Stimulated activated naive CD8-positive, alpha-beta T cell treated with anti-CD3 and anti-CD28 coated beads, Interleukin-15, Interleukin-2, amounts not matched to agents 100 U/mL and 50 U/mL, for 24 hours (primary cell): ENCODE results near the gene TCAIM.
"Not testable (repeated sequence)": the region's sequence is repeated elsewhere in the genome, so short reads cannot be mapped to it uniquely, and the experiment has no call there.

Experiments
- ATAC-seq: fragments of 150-1000 bp; cut with Tn5 transposase; one replicate; pipeline ENCODE4 v1.10.0; 2021
- DNase-seq: peaks from one replicate; pipeline ENCODE4 v3.0.0; 2021

TCAIM gene

GRCh38 chr3:44415421-44415820 lies 76.9 kb downstream of the TCAIM start:
- no peak for DNase-seq
- ATAC-seq: no peak

DNA sequence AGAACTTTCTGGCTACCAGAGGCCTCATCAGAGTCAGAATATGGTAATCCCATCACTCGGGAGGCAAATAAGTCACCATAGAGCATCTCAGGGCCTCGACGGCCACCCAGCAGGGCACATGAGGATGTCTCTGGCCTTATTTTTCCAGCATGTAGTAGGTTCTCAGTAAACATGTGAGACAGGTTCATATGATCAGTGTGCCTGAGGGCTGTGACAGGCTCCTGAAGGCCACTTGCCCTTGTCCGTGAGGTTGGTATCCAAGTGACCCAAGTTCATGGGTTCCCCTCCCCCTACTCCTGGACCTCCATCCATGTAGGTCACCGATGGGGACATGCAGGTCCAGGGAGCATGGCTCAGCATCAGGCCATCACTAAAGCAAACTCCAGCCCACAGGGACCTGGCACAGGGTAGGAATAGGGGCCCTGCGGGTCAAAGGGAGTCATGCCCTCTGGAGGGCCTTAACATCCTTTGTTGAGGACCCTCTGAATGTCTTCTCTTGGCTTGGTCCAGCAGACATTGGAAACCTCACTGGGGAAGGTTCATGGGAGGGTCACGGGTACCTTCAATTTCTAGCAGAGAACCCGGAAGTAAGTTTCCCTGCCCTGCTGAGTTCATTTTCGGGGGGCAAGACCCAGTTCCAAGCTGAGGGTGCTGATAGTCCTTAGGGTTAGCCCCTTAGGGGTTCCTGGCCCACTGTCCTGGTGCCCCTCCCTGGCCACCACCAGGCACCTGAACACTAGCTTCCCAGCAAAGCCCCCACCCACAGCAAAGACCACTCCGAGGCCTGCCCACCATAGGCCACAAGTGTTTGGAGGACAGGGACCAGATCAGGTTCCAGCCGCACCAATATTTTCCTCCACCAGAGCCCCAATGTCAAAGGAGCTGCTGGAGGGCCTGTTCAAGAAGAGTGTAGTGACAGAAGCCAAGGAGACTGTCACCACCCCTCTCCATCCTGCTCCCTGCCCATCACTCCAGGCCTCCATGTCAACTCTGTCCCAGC lies 77.8 kb downstream of the TCAIM start:
- ATAC-seq (no peak), DNase-seq (no peak)

- not testable (repeated sequence) for ATAC-seq, DNase-seq
Measured at GRCh38 chr3:44418118-44418517, 79.6 kb downstream of the TCAIM start.

DNA sequence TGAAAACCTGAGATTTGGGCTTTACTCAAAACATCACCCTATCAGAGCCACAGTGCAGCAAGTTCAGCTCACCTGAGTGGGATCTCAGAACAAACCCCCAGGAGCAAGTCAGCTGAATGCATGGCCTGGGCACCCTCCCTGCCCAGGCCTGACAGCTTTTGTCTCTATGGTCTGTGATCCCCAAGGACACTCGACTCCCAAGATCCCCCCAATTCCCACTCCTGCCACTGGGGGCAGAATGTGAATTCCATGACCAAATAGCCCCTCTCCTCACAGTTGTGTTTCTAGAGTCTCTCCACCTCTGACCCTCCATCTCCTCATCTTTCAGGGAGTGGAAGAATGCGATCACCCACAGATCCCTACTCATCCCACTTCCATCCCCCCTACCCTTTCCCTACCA lies 80.0 kb downstream of the TCAIM start:
- DNase-seq: no peak
- no peak for ATAC-seq

DNA sequence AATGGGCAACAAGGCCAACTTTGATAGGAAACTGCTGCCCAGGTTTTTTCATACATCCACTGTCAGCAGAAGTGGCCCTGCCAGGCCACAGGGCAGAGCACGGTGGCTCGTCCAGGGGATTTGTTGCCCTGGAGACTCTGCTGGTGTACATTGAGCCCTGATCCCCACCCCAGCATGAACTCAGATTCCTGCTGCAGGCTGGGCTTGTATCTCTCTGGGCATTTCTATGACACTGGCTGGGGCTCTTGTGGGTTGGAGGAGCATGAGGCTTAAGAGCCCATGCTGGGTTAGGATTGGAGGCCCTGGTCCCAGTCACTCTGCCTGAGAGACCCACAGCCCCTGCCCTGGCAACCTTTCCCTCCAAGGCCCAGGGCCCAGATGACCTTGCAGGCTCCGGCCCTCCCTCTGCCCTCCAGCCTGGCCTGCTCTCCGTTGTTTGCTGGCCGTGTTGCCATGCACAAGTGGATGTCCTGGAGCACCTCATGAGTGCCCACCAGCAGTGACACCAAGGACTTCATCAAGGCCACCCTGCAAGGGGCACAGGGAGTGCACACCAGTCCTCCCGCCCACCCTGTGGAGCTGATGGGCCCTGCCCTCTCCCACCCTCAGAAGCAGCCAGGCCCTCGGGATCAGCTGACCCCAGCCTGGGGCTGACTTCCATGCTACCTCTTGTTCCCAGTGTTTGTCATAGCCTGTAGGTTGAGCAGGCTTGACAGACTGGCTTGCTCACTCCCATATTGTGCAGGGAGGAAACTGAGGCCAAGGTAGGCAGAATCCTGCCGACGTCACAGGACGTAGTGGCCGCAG lies 80.8 kb downstream of the TCAIM start:
- DNase-seq: no peak
- ATAC-seq: no peak

GRCh38 chr3:44419923-44420650 lies 81.5 kb downstream of the TCAIM start:
- ATAC-seq (no peak), DNase-seq (no peak)

DNA sequence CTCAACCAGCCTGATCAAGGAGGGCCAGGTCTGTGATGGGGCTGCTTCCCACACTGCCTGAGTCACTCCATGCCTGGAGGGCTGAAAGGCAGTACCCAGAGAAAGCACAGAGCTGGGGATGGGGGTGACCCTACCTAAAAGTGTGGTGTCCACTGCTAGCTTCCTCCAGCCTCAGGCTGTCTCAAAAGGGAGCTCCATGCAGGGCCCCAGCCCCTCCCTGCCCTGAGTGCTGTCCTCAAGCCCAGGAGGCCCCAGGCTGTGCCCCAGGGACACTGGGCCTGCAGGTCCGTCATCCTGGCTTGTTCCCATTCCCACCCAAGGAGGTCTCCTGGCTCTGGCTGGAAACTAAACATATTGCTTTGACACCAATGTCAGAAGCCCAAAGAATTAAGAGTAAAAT lies 82.1 kb downstream of the TCAIM start:
- DNase-seq: no peak
- no peak for ATAC-seq

DNA sequence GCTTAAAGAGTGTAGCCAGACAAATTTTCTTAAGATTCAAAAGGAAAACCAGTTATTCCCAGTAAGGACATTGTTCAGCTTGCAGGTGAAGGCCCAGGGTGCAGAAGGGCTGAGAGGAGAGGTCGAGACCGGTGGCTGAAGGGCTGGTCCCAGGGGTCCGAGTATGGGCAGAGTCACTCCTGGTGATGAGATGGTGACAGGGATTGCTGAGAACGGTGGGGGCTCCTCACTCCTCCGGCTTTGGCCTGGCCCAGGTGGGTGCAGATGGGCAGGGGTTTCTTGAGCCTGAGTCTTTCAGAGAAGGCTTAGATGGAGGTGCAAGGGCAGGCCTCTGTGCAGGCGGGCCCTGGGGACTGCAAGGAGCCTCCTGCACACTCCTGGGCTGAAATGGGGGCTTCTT lies 82.7 kb downstream of the TCAIM start:
- no peak for DNase-seq
- ATAC-seq: no peak

DNA sequence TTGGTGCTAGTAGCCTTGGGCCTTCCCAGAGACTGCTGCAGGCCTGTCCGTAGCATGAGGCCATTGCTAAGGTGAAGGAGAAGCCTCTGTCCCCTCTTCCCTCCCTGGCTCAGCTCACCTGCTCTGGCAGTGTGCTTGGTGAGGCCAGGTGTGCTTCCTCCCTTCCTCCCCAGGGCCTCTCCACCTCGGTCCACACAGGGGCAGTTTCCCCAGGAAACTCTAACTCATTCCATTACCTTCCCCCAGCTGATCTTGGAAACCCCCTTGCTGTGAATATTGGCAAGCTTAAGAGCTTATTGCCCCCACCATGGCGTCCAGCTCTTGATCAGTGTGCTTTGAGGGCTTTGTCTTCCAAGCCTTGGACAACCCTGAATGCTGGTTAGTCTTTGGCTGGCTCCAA lies 86.2 kb downstream of the TCAIM start:
- ATAC-seq (no peak), DNase-seq (no peak)

GRCh38 chr3:44427683-44428082 lies 89.1 kb downstream of the TCAIM start:
- DNase-seq (no peak), ATAC-seq (no peak)

GRCh38 chr3:44428910-44429309 lies 90.3 kb downstream of the TCAIM start:
- DNase-seq (no peak), ATAC-seq (no peak)

DNA sequence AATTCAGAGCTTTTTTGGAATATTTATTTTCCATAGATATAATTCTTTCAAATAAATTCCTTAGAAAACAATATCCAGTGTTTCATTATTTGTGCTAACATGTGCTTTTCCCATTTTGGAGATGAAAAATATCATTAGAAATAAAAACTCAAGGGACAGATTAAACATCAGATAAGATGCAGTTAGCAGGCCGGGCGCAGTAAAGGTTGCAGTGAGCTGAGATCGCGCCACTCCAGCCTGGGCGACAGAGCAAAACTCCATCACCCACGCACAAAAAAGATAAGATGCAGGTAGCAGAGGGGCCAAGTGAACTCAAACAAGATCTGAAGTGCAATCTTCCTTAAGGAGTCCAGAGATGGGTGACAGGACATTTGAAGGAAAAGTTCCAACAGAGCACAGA lies 90.9 kb downstream of the TCAIM start:
- ATAC-seq (no peak), DNase-seq (no peak)

DNA sequence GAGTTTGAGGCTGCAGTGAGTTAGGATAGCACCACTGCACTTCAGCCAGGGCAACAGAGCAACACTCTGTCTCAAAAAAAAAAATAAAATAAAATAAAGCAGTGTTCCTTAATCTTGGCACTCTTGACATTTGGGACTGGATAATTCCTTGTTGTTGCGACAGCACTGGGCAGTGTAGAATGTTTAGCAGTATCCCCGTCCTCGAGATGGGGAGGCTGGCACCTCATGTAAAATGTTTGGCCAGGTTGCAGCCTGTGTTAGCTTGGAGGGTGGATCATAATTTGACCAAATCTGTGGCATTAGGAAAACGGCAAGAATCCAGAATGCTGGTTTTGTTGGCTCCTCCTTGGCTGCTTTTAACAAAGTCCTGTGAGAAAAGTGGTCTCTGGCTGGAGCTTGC lies 91.9 kb downstream of the TCAIM start:
- ATAC-seq: no peak
- no peak for DNase-seq

- no peak for ATAC-seq
- no peak for DNase-seq
Measured at GRCh38 chr3:44434834-44435510, 96.4 kb downstream of the TCAIM start.

GRCh38 chr3:44436181-44436580 lies 97.6 kb downstream of the TCAIM start:
- DNase-seq (no peak), ATAC-seq (no peak)

DNA sequence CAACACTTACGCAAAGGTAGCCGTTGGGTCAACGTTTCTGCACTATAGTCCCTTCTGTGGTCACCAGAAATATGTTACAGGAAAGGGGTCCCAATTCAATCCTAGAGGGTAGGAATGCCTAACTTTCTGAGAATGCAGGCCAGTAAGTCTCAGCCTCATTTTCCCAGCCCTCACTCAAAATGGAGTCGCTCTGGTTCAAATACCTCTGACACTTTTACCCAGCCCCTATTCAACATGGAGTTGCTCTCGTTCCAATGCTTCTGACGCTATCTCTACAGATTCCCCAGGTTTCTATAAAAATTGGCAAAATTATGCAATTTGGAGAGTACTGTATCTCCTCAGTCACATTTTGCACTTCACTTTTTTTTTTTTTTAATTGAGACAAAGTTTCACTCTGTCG lies 99.2 kb downstream of the TCAIM start:
- ATAC-seq (no peak), DNase-seq (no peak)

- ATAC-seq: peak; percentile 99
- DNase-seq: peak; percentile 71
Measured at GRCh38 chr3:44439499-44440295, 101.1 kb downstream of the TCAIM start.

GRCh38 chr3:44442596-44443309 lies 104.2 kb downstream of the TCAIM start:
- no peak for DNase-seq
- ATAC-seq: no peak

DNA sequence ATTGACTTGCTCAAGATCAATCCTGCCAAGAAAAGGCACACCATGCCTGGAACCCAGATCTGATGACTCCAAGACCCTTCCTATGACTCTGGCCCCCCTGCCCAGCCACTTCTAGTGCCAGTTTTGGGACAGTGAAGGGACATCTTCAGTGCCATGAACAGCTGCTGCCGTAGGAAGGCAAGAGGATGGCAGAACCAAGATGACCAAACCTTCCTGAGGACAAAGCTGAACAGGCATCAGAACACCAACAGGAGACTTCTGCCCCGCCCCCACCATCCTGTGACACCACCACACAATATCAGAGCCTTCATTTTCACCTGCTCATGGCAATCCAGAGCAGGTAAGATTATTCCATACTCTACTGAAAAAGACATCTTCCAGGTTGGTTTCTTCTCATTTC lies 105.9 kb downstream of the TCAIM start:
- DNase-seq: no peak
- no peak for ATAC-seq

- DNase-seq (no peak), ATAC-seq (no peak)
Measured at GRCh38 chr3:44444896-44445691, 106.5 kb downstream of the TCAIM start.
